CD4-positive, alpha-beta T cell treated with Interleukin-15 for 1 hour (primary cell): ENCODE results near the gene PCDHA1.
"Not testable (repeated sequence)": the region's sequence is repeated elsewhere in the genome, so short reads cannot be mapped to it uniquely, and the experiment has no call there.

Source experiments
- DNase-seq: peaks from one replicate; pipeline ENCODE4 v3.0.0-alpha.2; 2020

The PCDHA1 gene

GRCh38 chr5:140855772-140856674 is 70.1 kb downstream of the PCDHA1 start, which contains the start of gene PCDHA10:
PCDHA10 (plus strand) TSS chr5:140855897; CDS start chr5:140856049, 152 bp downstream.
- no peak for DNase-seq

- no peak for DNase-seq
These were observed 71.4 kb downstream of the PCDHA1 start for GRCh38 chr5:140857177-140857986.

DNA sequence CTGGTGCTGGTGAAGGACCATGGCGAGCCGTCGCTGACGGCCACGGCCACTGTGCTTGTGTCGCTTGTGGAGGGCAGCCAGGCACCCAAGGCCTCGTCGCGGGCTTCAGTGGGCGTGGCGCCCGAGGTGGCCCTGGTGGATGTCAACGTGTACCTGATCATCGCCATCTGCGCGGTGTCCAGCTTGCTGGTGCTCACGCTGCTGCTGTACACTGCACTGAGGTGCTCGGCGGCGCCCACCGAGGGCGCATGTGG is 72.0 kb downstream of the PCDHA1 start:
- DNase-seq = no peak

GRCh38 chr5:140862441-140863295 is 76.7 kb downstream of the PCDHA1 start:
- DNase-seq = no peak

GRCh38 chr5:140868721-140869554 is 83.0 kb downstream of the PCDHA1 start, which contains the start of gene PCDHA11:
PCDHA11 (plus strand) TSS chr5:140868957; CDS start chr5:140869104, 147 bp downstream.
- DNase-seq = no peak

- DNase-seq = no peak
These were observed 83.6 kb downstream of the PCDHA1 start for GRCh38 chr5:140869555-140869886.

DNA sequence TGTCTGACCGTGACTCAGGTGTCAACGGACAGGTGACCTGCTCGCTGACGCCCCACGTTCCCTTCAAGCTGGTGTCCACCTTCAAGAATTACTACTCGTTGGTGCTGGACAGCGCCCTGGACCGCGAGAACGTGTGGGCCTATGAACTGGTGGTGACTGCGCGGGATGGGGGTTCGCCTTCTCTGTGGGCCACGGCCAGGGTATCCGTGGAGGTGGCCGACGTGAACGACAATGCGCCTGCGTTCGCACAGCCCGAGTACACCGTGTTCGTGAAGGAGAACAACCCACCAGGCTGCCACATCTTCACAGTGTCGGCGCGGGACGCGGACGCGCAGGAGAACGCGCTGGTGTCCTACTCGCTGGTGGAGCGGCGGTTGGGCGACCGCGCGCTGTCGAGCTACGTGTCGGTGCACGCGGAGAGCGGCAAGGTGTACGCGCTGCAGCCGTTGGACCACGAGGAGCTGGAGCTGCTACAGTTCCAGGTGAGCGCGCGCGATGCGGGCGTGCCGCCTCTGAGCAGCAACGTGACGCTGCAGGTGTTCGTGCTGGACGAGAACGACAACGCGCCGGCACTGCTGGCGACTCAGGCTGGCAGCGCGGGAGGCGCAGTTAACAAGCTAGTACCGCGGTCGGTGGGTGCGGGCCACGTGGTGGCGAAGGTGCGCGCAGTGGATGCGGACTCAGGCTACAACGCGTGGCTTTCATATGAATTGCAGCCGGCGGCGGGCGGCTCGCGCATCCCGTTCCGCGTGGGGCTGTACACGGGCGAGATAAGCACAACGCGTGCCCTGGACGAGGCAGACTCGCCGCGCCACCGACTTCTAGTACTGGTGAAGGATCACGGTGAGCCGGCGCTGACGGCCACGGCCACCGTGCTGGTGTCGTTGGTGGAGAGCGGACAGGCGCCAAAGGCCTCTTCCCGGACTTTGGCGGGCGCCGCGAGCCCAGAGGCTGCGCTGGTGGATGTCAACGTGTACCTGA is 84.6 kb downstream of the PCDHA1 start:
- no peak for DNase-seq

GRCh38 chr5:140875085-140876065 is 89.4 kb downstream of the PCDHA1 start, which contains the start of gene PCDHA12:
PCDHA12 (plus strand) TSS chr5:140875308; CDS start chr5:140875473, 165 bp downstream.
- DNase-seq = no peak

DNA sequence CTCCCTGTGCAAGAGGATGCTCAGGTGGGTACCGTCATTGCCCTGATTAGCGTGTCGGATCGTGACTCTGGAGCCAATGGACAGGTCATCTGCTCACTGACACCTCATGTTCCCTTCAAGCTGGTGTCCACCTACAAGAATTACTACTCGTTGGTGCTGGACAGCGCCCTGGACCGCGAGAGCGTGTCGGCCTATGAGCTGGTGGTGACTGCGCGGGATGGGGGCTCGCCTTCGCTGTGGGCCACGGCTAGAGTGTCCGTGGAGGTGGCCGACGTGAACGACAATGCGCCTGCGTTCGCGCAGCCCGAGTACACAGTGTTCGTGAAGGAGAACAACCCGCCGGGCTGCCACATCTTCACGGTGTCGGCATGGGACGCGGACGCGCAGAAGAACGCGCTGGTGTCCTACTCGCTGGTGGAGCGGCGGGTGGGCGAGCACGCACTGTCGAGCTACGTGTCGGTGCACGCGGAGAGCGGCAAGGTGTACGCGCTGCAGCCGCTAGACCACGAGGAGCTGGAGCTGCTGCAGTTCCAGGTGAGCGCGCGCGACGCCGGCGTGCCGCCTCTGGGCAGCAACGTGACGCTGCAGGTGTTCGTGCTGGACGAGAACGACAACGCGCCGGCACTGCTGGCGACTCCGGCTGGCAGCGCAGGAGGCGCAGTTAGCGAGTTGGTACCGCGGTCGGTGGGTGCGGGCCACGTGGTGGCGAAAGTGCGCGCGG is 90.8 kb downstream of the PCDHA1 start:
- DNase-seq = not testable (repeated sequence)

DNA sequence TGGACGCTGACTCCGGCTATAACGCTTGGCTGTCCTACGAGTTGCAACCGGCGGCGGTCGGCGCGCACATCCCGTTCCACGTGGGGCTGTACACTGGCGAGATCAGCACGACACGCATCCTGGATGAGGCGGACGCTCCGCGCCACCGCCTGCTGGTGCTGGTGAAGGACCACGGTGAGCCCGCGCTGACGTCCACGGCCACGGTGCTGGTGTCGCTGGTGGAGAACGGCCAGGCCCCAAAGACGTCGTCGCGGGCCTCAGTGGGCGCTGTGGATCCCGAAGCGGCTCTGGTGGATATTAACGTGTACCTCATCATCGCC is 91.3 kb downstream of the PCDHA1 start:
- DNase-seq = no peak

DNA sequence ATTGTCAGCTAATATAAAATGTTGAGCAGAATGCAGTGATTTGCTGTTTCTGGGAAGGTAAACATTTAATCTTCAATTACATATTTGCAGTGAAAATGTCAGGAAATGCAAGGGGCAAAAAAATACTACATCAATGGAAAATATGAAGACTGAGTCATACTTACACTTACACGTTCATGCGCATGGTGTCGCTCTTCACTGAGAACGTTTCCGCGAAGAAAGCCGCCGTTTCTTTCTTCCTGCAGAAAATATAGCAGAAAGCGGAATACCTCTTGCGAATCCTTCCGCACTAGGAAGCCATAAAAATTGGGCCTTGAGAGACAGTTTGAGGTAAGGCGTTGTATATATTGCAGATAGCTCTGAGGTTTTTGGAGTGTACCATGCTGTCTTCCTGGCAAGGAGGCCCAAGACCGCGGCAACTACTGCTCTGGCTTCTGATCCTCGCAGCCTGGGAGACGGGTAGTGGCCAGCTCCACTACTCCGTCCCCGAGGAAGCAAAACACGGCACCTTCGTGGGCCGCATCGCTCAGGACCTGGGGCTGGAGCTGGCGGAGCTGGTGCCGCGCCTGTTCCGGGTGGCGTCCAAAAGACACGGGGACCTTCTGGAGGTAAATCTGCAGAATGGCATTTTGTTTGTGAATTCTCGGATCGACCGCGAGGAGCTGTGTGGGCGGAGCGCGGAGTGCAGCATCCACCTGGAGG is 96.1 kb downstream of the PCDHA1 start, which contains the start of gene PCDHA13:
TSS of gene PCDHA13 (plus strand) at position 236 of the 702 bp plus-strand sequence. CDS start at position 381, 145 bp downstream.
- no peak for DNase-seq

DNA sequence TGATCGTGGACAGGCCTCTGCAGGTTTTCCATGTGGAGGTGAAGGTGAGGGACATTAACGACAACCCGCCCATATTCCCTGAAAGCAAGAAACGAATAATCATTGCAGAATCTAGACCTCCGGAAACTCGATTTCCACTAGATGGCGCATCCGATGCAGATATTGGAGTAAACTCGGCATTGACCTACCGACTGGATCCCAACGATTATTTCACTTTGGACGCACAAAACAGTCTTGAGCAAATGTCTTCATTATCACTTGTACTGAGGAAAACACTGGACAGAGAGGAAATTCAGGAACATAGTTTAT is 96.6 kb downstream of the PCDHA1 start:
- no peak for DNase-seq

DNA sequence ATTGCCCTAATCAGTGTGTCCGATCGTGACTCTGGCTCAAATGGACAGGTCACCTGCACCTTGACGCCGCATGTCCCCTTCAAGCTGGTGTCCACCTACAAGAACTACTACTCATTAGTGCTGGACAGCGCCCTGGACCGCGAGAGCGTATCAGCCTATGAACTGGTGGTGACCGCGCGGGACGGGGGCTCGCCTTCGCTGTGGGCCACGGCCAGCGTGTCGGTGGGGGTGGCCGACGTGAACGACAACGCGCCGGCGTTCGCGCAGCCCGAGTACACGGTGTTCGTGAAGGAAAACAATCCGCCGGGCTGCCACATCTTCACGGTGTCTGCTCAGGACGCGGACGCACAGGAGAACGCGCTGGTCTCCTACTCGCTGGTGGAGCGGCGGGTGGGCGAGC is 97.4 kb downstream of the PCDHA1 start:
- DNase-seq = no peak

DNA sequence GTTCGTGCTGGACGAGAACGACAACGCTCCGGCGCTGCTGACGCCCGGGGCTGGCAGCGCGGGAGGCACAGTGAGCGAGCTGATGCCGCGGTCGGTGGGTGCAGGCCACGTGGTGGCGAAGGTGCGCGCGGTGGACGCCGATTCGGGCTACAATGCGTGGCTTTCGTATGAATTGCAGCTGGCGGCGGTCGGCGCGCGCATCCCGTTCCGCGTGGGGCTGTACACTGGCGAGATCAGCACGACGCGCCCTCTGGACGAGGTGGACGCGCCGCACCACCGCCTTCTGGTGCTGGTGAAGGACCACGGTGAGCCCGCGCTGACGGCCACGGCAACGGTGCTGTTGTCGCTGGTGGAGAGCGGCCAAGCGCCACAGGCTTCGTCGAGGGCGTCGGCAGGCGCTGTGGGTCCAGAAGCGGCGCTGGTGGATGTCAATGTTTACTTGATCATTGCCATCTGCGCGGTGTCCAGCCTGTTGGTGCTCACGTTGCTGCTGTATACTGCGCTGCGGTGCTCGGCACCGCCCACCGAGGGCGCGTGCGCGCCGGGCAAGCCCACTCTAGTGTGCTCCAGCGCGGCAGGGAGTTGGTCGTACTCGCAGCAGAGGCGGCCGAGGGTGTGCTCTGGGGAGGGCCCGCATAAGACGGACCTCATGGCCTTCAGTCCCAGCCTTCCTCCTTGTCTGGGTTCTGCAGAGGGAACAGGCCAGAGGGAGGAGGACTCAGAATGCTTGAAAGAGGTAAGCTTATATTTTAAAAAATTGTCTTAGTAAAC is 98.2 kb downstream of the PCDHA1 start:
- no peak for DNase-seq

- no peak for DNase-seq
These were observed 130.4 kb downstream of the PCDHA1 start for GRCh38 chr5:140916325-140916724.

- DNase-seq = no peak
These were observed 137.7 kb downstream of the PCDHA1 start for GRCh38 chr5:140923601-140924000.

DNA sequence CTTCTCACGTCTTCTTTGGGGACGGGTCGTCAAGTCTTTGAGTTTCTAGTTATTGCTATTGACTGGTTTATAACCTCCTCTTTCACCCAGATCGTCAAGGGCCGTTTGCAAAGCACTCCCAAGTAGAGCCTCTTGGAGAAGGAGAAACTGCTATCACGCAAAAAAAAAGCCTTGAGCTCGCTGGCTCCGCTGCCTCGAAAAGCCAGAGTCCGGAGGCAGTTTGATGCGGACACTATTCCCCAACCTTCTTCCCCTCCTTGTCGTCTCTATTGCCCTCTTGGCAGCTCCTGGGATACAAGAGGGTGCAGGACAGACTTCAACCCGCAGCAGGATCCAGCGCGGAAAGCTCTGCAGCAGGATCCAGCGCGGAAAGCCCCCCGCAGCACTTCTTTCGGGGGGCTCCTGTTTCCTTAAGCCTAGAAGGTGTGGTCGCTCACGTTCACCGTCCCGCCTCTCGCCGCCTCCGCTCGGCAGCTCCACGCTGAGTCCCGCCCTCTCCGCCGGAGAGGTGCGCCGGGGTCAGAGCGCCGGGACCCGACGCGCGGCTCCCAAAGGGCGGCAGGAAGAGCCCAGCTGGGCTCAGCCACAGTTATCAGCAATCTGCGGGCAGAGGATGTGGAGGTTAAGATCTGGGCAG is 140.0 kb downstream of the PCDHA1 start, which contains the start of gene PCDHAC1:
TSS of gene PCDHAC1 (plus strand) at position 494 of the 637 bp plus-strand sequence. CDS start 594 bp downstream, outside the sequence.
- no peak for DNase-seq
